Erythroblast (primary cell): ENCODE results near the gene TMEM30A.

Experiments used
- DNase-seq, 2 experiments: peaks; one replicate each; lab custom pipeline; 2025; lab: John Stamatoyannopoulos, UW
- GATA1 ChIP-seq: IDR thresholded peaks from 2 replicates; pipeline ENCODE4 v1.6.1; 2011; ENCODE audit warnings: low read depth, mild to moderate bottlenecking, control low read depth, low read length, moderate library complexity
- POLR2A ChIP-seq: IDR thresholded peaks from 2 replicates; pipeline ENCODE4 v1.6.1; 2011; ENCODE audit warnings: mild to moderate bottlenecking, low read length

The TMEM30A gene

DNA sequence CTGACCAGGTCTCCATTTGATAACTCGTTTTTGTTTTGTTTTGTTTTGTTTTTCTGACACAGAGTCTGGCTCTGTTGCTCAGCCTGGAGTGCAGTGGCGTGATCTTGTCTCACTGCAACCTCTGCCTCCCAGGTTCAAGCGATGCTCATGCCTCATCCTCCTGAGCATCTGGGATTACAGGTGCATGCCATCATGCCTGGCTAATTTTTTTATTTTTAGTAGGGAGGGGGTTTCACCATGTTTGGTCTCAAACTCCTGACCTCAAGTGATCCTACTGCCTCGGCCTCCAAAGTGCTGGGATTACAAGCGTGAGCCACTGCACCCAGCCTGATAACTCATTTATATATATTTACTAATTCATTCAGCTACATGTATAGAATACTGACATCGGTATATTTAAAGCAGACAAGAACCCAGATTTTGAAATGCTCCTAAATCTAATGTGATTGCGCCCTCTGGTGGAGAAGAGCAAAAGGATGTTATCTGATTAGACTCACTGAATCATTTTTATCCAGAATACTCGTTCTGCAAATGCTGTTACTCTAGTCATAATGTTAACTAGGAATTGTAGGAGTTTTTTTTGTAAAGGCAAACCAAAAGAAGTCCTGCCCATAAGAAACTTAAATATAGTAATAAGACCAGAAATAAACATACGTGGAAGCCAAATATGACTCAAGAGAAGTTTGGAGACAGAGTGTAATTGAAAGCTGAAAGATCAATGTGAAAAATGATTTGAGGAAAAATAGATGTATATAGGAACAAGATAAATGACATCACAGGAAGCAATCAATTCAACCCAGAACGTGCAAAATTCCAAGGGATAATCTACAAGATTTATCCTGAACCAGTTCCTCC lies 73.5 kb downstream of the TMEM30A start:
- TF ChIP-seq GATA1 (no peak), POLR2A (no peak)
- DNase-seq: peak; percentile 68 to 81

DNA sequence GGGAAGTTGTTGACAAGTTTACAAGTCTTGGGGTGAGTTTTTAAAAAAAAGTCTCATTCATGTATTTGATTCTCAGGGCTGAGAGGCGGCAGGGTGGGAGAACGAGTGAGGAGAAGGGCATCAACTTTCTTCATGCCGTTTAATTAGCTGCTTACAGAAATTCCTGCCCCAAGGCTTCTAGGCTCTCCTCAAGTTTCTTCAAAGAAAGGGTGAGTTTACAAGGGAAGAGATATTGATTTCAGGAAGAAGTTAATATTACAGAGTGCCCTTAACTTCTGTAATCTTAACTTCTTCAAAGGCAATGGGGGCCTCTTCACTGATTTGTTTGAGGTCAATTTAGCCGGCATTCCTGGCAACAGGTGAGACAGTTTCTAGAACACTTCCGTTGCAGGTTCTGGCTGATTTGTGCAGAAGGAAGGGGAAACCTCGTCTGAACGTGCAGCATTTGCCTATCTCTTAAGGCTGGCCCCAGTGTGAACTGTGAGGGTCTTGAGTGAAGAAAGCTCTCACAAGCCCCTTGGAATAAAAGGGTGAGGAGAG lies 75.3 kb downstream of the TMEM30A start:
- TF ChIP-seq POLR2A (no peak), GATA1 (no peak)
- no peak for DNase-seq

DNA sequence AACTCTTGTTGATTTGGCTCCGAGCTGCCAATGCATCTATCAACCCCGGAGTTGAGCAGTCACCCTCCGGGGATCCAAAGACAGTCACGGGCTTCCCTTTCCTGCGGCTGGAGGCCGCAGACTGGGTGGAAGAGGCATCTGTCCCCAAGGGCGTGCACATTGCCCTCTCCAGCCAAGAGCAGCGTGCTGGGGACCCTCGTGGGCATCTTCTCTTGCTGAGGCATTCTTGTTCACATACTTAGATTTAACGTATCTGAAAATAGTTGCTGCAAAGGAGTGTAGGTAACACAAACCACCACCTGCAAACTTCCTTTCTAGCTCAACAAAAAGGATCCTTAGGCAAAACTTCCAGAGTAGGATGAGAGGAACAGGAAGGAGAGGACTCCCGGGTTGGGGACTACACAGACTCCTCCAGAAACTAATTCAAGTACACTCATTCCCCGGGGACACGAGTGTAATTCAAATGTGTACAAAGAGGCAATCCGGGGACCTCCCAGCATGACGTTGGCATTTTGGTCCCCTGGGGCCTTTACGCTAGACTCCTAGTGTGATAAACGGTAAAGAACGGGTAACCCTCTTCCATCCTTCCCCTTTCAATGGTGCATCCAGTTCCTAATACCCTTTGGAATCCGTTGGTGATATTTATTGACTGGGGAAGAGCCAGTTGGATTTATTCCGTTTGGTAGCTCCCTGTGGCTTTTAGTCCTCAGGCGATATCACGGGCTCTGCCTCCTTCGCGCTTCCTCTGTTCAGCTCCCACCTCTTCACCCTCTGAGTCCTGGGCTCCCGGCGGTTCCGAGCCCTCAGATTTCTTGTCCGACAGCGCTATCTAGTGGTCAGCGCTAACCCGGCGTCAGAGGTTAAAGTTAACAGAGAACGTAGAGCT lies 76.1 kb downstream of the TMEM30A start:
- TF ChIP-seq GATA1 (no peak), POLR2A (no peak)
- peak; percentile 63 to 79 for DNase-seq

DNA sequence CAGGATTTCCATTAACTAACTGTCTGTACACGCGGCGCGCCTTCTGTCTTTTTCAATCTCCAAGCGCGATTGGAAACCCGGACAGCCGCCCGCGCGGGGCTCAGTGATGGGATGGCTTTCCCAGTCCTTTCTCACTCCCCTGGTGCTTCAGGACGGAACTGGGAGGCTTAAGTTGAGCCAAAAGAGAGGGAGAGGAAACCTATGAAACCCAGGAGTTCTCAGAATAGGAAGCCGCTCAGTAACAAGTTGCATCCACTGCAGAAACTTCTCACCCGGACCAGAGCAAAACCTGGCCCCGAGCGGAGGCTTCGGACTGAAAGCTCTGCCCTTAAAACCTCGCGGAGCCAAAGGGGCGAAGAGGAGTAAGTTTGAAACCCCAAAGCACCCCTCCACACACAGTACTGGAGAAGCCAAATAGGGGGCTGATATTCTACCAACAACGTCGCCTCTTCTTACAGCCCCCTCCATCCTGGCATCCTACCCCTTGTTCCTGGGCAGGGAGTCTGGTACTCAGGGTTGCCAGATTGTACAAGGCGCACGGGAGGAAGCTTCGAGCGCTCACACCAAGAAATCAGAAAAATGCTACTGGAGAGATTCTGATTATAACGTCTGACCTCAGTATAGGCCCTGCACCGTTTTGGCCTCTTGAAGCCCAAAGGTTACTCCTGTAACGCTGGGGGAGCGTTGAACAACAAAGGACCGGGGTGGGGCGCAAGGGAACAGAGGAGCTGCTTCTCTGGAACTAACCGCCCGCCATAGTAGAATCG lies 77.8 kb downstream of the TMEM30A start:
- no peak for DNase-seq
- no peak for TF ChIP-seq GATA1
- no peak for TF ChIP-seq POLR2A

DNA sequence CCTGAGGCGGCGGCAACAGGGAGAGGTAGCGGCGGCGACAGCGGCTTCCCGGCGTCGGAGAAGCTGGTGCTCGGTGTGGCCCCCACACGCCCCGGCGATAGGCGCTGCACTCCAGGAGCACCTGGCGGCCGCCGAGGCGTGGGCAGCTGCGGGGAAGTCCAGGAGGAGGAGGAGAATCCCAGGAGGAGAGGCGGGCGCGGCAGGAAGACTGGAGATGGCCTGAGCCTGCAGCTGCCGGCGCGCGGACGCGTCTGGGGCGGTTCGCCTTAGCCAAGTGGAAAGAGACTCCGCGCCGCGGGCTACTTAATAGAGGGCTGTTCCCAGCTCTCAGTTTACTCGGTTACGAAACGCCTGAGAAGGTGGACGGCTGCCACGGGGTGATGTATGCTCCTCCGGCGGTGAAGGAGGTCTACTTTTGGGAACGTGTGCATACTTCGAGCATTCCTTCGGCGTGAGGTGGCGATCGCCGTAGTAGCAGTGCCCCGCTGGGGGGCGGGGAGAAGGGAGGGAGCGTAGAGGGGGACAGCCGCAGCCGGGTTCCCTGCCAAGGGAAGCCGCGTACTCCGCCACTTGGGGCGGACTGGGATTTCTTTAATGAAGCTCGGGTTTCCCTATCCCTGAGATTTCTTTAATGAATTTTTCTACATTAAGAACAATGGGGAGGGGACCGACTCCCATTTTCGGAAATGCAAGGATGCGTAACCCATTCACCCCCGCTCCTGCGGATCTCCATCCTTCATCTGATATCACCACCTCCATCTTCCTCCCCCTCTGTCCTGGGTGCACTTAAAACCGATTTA lies 78.6 kb downstream of the TMEM30A start, which contains the start of gene COL12A1:
TSS of gene COL12A1 (minus strand) at position 278 of the 800 bp plus-strand sequence. CDS start 3,261 bp downstream, outside the sequence.
- no peak for TF ChIP-seq GATA1
- no peak for TF ChIP-seq POLR2A
- peak in 1 of 2 experiments; percentile 5 for DNase-seq

DNA sequence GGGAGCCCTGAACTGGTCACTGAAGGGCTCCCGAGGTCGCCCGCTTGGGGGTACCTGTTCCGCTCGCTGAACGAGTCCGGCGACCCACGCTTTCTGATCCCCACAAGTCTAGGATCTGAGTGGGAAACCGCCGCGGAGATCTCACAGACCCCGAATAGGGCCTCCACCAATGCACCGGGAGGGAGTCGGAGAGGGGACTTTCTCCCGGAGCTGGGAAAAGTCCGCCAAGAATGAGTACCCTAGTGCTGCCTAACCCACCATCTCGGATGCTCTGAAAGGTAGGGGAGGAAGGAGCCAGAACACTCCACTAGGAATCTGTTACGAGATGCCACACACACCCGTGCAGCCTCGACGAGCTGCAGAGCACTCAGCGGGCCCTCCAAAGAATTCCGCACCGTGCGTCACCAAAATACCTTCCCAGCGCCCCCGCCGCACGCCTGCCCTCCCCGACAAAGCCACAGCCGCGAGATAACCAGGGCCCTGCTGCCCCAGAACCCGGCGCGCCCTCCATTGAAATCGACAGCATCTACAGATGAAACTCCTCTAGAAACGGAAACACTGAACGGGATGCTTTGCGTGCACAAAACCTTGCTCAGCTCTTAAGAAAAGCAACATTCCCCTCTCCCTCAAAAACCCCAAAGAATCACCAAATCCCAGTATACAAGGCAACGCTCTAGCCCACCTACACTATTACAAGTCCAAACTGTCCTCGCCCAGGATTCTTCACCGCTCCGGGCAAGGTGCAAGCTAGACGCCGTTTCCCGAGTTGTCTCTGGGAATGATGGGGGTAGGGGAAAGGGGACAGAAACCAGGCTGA lies 79.4 kb downstream of the TMEM30A start:
- TF ChIP-seq GATA1 (no peak), POLR2A (no peak)
- DNase-seq: no peak

DNA sequence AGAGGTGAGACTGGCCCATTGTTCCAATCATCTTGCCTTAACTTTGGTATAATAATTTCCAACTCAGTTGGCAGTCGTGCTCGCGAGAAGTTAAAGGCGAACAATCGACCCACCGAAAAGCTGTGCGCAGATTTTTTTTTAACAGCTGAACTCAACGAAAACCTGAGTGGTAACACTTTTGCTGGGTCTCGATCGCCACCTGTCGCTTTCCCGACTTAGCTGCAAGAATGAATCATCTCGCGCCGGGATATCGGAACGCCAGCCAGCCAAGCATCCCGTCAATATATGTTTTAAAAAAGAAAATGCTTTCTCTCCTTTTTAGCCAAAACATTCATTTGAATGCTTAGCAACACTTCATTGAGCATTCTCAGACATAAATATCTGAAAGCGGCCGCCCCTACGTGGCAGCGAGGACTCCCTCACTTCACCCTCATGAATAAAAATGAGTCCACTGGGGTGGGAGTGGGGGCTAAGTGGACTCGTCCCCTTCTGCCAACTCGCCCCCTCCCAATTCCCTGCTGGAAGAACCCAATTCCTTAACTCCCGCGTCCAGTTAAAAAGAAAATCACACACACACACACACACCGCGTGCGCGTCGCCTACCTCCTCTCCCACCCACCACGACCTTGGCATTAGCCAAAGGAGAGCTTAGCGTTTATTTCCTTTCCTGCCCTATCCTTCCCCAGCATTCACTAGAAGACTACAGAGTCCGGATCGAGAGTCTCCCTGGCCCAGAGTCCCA lies 80.2 kb downstream of the TMEM30A start:
- DNase-seq: peak; percentile 31 to 48
- TF ChIP-seq POLR2A (no peak), GATA1 (no peak)

DNA sequence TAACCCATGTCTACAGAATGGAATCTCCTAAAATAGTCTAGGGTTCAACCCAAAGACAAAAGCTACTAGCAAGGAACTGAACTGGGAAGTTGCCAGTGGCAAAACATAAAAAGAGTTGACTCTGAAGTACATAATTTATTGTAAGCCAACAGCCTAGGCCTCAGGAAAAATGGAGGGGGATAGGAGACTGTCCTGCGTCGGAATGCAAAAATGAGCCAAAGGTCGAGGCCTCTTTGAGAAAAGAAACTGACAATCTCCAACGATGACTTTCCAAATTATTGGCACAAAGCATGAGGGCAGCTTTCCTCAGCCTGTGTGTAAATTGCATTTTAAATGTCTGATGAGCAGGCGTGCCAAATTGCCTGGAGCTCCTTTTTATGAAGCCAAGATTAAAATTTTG lies 80.9 kb downstream of the TMEM30A start:
- no peak for DNase-seq
- TF ChIP-seq GATA1: no peak
- TF ChIP-seq POLR2A: no peak
